Neural cell (in vitro differentiated cells): ENCODE results near the gene TRIM8. TPM values are rescaled to one million over a fixed set of nuclear protein-coding genes. Genes with fewer than 3 reads are reported as not detected.

Experiments
- H2AFZ ChIP-seq: fragments of 200-600, 300-800 bp; sonication (generic), shearing (Covaris generic); 2 replicates; pipeline ENCODE4 v1.6.0; 2014; ENCODE audit warnings: low read depth, mild to moderate bottlenecking, antibody characterized with exemption, low read length, moderate library complexity
- H3F3A ChIP-seq: fragments of 200-600 bp; shearing (Covaris generic); 2 replicates; pipeline ENCODE4 v1.6.1; 2016; ENCODE audit warnings: mild to moderate bottlenecking, moderate library complexity, mixed read lengths, antibody characterized with exemption, low read length; ENCODE audit not compliant: insufficient read depth, poor library complexity, severe bottlenecking
- H3K27ac ChIP-seq: fragments of 200-600, 300-800 bp; sonication (generic), shearing (Covaris generic); 2 replicates; pipeline ENCODE4 v1.5.1; 2014; ENCODE audit warnings: mild to moderate bottlenecking, low read length, moderate library complexity
- H3K27me3 ChIP-seq: fragments of 300-800, 200-600 bp; sonication (generic), shearing (Covaris generic); 2 replicates; pipeline ENCODE4 v1.6.0; 2014; ENCODE audit warnings: mild to moderate bottlenecking, low read depth, low read length, moderate library complexity; ENCODE audit not compliant: insufficient read depth
- H3K36me3 ChIP-seq: fragments of 300-800, 200-600 bp; sonication (generic), shearing (Covaris generic); 2 replicates; pipeline ENCODE4 v1.5.1; 2014; ENCODE audit warnings: mild to moderate bottlenecking, antibody characterized with exemption, low read length, moderate library complexity; ENCODE audit not compliant: insufficient read depth
- H3K4me2 ChIP-seq: fragments of 300-800, 200-600 bp; sonication (generic), shearing (Covaris generic); 2 replicates; pipeline ENCODE4 v1.6.0; 2014; ENCODE audit warnings: mild to moderate bottlenecking, low read length
- H3K4me3 ChIP-seq: fragments of 300-800, 200-600 bp; sonication (generic), shearing (Covaris generic); 2 replicates; pipeline ENCODE4 v1.5.1; 2014; ENCODE audit warnings: mild to moderate bottlenecking, low read length, moderate library complexity
- H3K79me2 ChIP-seq: fragments of 200-600 bp; shearing (Covaris generic); replicated peaks from 2 replicates; pipeline ENCODE4 v1.6.0; 2014; ENCODE audit warnings: mild to moderate bottlenecking, low read length, moderate library complexity; ENCODE audit not compliant: insufficient read depth
- H3K9ac ChIP-seq: fragments of 300-800, 200-600 bp; sonication (generic), shearing (Covaris generic); 2 replicates; pipeline ENCODE4 v1.6.1; 2016; ENCODE audit warnings: mild to moderate bottlenecking, low read length, mixed read lengths
- H3K9me2 ChIP-seq: fragments of 200-600 bp; shearing (Covaris generic); 2 replicates; pipeline ENCODE4 v1.6.1; 2016; ENCODE audit warnings: mild to moderate bottlenecking, low read length, mixed read lengths; ENCODE audit not compliant: insufficient read depth
- H3K9me3 ChIP-seq: fragments of 200-600, 300-800 bp; sonication (generic), shearing (Covaris generic); 2 replicates; pipeline ENCODE4 v1.6.1; 2016; ENCODE audit warnings: mild to moderate bottlenecking, mixed run types, low read length, moderate library complexity, mixed read lengths
- H4K20me1 ChIP-seq: fragments of 200-600 bp; shearing (Covaris generic); 2 replicates; pipeline ENCODE4 v1.6.1; 2016; ENCODE audit warnings: mild to moderate bottlenecking, mixed run types; ENCODE audit not compliant: insufficient read depth
- CTCF ChIP-seq: fragments of 450-650 bp; IDR thresholded peaks from 2 replicates; pipeline ENCODE4 v1.5.1; 2014; ENCODE audit warnings: antibody characterized with exemption, mild to moderate bottlenecking, moderate library complexity; ENCODE audit not compliant: poor library complexity, severe bottlenecking
- EP300 ChIP-seq: fragments of 450-650 bp; conservative IDR thresholded peaks from 2 replicates; pipeline ENCODE4 v1.6.1; 2014; ENCODE audit warnings: antibody characterized with exemption, mild to moderate bottlenecking, moderate library complexity; ENCODE audit not compliant: poor library complexity, severe bottlenecking
- EZH2 ChIP-seq: fragments of 200-600, 300-800 bp; shearing (Covaris generic), sonication (generic); IDR thresholded peaks from 2 replicates; pipeline ENCODE4 v1.6.1; 2014; ENCODE audit warnings: antibody characterized with exemption, low read length, borderline replicate concordance, mild to moderate bottlenecking; ENCODE audit not compliant: insufficient read depth, poor library complexity, severe bottlenecking
- MXI1 ChIP-seq: fragments of 450-650 bp; conservative IDR thresholded peaks from 2 replicates; pipeline ENCODE4 v1.6.1; 2014; ENCODE audit warnings: antibody characterized with exemption, mild to moderate bottlenecking; ENCODE audit not compliant: poor library complexity, severe bottlenecking
- POLR2AphosphoS5 ChIP-seq: IDR thresholded peaks from 2 replicates; pipeline ENCODE4 v1.6.1; 2012
- RAD21 ChIP-seq: fragments of 450-650 bp; conservative IDR thresholded peaks from 2 replicates; pipeline ENCODE4 v1.6.1; 2014; ENCODE audit warnings: antibody characterized with exemption, mild to moderate bottlenecking, moderate library complexity
- SMC3 ChIP-seq: fragments of 450-650 bp; conservative IDR thresholded peaks from 2 replicates; pipeline ENCODE4 v1.6.1; 2014; ENCODE audit warnings: antibody characterized with exemption, mild to moderate bottlenecking, moderate library complexity; ENCODE audit not compliant: poor library complexity
- TAF1 ChIP-seq: IDR thresholded peaks from 2 replicates; pipeline ENCODE4 v1.6.1; 2012; ENCODE audit warnings: low read depth
- polyA plus RNA-seq: library from polyadenylated mRNA; depleted of rRNA; stranded (reverse); fragments of >200 nt; gene quantifications from 2 replicates; pipeline ENCODE4 v1.2.3, GENCODE V29; 2014
- TF ChIP-seq, protein P1 (sequence below): IDR thresholded peaks from 2 replicates; pipeline ENCODE4 v1.6.1; 2012; ENCODE audit warnings: borderline replicate concordance

The TRIM8 gene
- polyA plus RNA-seq, 1 donor from 2014 or later, result 47.5 TPM

- H4K20me1 ChIP-seq, result no peaks in the 10 kb centered on the region
- H3F3A ChIP-seq, result no peaks in the 10 kb centered on the region
- H3K27ac ChIP-seq, result no peak overlapping the region
- H3K27me3 ChIP-seq, result no peaks in the 10 kb centered on the region
- no peak overlapping the region for H3K4me3 ChIP-seq
- H3K9ac ChIP-seq, result no peak overlapping the region
- H3K9me2 ChIP-seq, result no peaks in the 10 kb centered on the region
- H2AFZ ChIP-seq, result no peak overlapping the region
- peaks cover 40% of the 10 kb centered on the region for H3K79me2 ChIP-seq
- TF ChIP-seq, protein P1, sequence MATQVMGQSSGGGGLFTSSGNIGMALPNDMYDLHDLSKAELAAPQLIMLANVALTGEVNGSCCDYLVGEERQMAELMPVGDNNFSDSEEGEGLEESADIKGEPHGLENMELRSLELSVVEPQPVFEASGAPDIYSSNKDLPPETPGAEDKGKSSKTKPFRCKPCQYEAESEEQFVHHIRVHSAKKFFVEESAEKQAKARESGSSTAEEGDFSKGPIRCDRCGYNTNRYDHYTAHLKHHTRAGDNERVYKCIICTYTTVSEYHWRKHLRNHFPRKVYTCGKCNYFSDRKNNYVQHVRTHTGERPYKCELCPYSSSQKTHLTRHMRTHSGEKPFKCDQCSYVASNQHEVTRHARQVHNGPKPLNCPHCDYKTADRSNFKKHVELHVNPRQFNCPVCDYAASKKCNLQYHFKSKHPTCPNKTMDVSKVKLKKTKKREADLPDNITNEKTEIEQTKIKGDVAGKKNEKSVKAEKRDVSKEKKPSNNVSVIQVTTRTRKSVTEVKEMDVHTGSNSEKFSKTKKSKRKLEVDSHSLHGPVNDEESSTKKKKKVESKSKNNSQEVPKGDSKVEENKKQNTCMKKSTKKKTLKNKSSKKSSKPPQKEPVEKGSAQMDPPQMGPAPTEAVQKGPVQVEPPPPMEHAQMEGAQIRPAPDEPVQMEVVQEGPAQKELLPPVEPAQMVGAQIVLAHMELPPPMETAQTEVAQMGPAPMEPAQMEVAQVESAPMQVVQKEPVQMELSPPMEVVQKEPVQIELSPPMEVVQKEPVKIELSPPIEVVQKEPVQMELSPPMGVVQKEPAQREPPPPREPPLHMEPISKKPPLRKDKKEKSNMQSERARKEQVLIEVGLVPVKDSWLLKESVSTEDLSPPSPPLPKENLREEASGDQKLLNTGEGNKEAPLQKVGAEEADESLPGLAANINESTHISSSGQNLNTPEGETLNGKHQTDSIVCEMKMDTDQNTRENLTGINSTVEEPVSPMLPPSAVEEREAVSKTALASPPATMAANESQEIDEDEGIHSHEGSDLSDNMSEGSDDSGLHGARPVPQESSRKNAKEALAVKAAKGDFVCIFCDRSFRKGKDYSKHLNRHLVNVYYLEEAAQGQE, result no peak
- TF ChIP-seq TAF1 (no peak), CTCF (no peak), SMC3 (no peak), RAD21 (no peak), MXI1 (no peak)
- H3K4me2 ChIP-seq, result no peak overlapping the region
- H3K9me3 ChIP-seq, result no peaks in the 10 kb centered on the region
- no peaks in the 10 kb centered on the region for H3K36me3 ChIP-seq
Measured at GRCh38 chr10:102704915-102705314, 60.6 kb downstream of the TRIM8 start.

- Histone ChIP-seq H3K9ac (no peak overlapping the region), H3F3A (no peaks in the 10 kb centered on the region), H3K27ac (no peak overlapping the region), H3K9me2 (no peaks in the 10 kb centered on the region), H4K20me1 (no peaks in the 10 kb centered on the region), H3K36me3 (no peaks in the 10 kb centered on the region), H3K4me2 (no peak overlapping the region), H3K9me3 (no peaks in the 10 kb centered on the region), H3K79me2 (peaks cover 46% of the 10 kb centered on the region), H3K4me3 (no peak overlapping the region), H3K27me3 (no peaks in the 10 kb centered on the region), H2AFZ (no peak overlapping the region)
- TF ChIP-seq EP300, result no peak
- no peak for TF ChIP-seq CTCF
- TF ChIP-seq MXI1, result no peak
- no peak for TF ChIP-seq EZH2
- TF ChIP-seq RAD21, result no peak
- no peak for TF ChIP-seq TAF1
- TF ChIP-seq POLR2AphosphoS5, result no peak
- TF ChIP-seq SMC3, result no peak
Measured at GRCh38 chr10:102705531-102705930, 61.3 kb downstream of the TRIM8 start.

Other genes with a start within 250 kb of the TRIM8 start
- gene NFKB2, start 248.8 kb upstream of the TRIM8 start, polyA plus RNA-seq, result 0.30 and 0.34 TPM in 2 replicates
- gene PSD, start 225.7 kb upstream of the TRIM8 start, polyA plus RNA-seq, result 68.8 and 84.3 TPM in 2 replicates
- 27.5 and 37.8 TPM in 2 replicates for gene FBXL15, start 223.6 kb upstream of the TRIM8 start, polyA plus RNA-seq
- 169 and 194 TPM in 2 replicates for gene CUEDC2, start 211.9 kb upstream of the TRIM8 start, polyA plus RNA-seq
- not detected in 2 replicates for gene C10orf95, start 192.9 kb upstream of the TRIM8 start, polyA plus RNA-seq
- gene ACTR1A, start 141.8 kb upstream of the TRIM8 start, polyA plus RNA-seq, result 316 and 347 TPM in 2 replicates
- gene SUFU, start 140.5 kb upstream of the TRIM8 start, polyA plus RNA-seq, result 4.8 and 5.4 TPM in 2 replicates
- 51.9 and 56.0 TPM in 2 replicates for gene ARL3, start 69.9 kb downstream of the TRIM8 start, polyA plus RNA-seq
- 14.9 and 16.0 TPM in 2 replicates for gene SFXN2, start 70.2 kb downstream of the TRIM8 start, polyA plus RNA-seq
- gene WBP1L, start 99.5 kb downstream of the TRIM8 start, polyA plus RNA-seq, result 20.8 and 22.2 TPM in 2 replicates
- not detected in 2 replicates for gene CYP17A1, start 192.9 kb downstream of the TRIM8 start, polyA plus RNA-seq
- 51.6 and 65.2 TPM in 2 replicates for gene BORCS7, start 209.8 kb downstream of the TRIM8 start, polyA plus RNA-seq
- gene AS3MT, start 225.0 kb downstream of the TRIM8 start, polyA plus RNA-seq, result 16.9 and 17.6 TPM in 2 replicates